Activated CD4-positive, alpha-beta T cell treated with anti-CD3 and anti-CD28 coated beads for 24 hours (primary cell): ENCODE data around the gene STRADA.

Experiments used
- DNase-seq, 2 donors: peaks; one replicate each; pipeline ENCODE4 v3.0.0-alpha.2; 2020; ENCODE audit warnings: low read depth in 2 of 2

The STRADA gene

GRCh38 chr17:63741408-63742173, at the start of gene STRADA:
Gene STRADA, minus strand, starts transcription at chr17:63741799. Its CDS starts 13,430 bp downstream, at chr17:63728369.
- DNase-seq: peak; percentile 98

DNA sequence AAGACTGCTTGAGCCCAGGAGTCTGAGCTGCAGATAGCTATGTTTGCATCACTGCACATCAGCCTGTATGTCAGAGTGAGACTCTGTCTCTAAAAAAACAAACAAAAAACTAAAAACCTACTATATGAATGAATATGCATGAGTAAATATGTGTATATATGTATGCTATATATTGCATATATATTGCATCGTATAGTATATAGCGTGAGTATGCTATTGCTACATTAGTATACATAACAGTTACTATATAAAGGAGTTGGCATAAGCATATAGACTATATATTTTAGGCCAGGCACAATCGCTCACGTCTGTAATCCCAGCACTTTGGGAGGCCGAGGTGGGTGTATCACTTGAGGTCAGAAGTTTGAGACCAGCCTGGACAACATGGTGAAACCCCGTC, 48.5 kb upstream of the STRADA start:
- no peak for DNase-seq

DNA sequence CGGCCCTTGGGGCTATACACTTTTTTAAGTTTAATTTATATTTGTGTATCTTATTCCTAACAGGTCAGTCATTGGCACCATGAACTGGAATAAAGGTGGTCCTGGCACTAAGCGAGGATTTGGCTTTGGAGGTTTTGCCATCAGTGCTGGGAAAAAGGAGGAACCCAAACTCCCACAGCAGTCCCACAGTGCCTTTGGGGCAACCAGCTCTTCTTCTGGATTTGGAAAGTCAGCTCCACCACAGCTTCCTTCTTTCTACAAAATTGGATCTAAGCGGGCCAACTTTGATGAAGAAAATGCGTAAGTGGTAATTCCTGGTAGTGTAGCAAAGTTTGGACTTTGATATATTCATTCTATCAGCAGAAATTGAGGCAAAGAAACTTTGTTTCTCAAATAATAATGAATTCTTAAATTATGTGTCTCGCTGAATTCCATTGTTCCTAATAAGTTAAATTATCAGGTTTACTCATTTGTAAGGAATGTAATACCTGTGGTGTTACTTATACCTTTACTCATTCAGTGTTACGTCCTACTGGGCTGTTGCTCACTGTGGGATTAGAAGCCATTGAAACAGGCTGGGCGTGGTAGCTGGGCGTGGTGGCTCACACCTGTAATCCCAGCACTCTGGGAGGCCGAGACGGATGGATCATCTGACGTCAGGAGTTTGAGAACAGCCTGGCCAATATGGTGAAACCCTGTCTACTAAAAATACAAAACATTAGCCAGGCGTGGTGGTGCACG, 45.5 kb upstream of the STRADA start:
- DNase-seq: no peak

DNA sequence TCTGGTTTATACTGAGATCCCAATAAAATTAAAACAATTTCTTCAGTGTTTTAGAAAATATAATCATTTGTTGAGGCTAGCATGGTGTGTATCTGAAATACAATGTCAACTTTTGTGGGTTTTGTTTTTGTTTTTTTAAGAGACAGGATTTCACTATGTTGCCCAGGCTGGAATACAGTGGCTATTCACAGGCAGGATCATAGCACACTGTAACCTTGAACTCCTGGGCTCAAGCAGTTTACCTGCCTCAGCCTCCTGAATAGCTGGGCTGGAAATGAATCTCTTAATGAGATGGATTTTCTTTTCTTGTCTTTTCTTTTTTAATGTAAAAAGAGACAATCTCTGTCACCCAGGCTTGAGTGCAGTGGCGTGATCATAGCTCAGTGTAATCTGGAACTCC, 44.5 kb upstream of the STRADA start:
- DNase-seq: no peak

DNA sequence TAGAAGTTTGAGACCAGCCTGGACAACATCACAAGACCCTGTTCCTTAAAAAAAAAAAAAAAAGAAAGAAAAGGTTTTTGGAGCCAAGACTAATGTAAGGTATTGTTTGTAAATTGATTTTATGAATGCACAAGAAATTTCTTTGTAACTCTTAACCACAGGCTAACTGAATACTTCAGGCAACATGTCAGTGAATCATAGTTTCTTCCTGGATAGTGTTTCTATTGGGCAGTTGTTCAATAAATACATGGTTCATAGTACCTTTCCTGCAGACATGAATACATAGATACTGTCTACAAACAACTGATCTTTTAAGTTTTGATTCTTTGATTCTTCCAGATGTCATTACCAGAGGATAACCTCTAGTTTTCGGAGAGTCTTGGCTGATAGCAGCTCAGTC, 44.0 kb upstream of the STRADA start:
- DNase-seq: no peak

- no peak for DNase-seq
Observed at GRCh38 chr17:63783522-63783921, 41.9 kb upstream of the STRADA start.

DNA sequence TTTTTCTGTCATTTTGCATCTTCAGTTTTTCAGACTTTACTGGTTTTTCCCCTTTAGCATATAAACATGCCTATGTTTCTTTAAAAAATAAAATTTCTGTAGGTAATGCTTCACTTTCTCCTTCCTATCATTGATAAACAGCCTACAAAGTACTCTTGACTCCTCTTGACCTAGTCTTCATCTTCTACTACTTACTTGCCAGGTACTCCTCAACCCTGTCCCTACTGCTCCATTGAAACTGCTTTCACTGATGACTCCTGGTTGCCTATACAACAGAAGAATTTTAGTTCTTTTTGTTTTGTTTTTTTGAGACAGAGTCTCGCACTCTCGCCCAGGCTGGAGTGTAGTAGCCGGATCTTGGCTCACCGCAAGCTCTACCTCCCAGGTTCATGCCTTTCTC, 39.3 kb upstream of the STRADA start:
- no peak for DNase-seq

DNA sequence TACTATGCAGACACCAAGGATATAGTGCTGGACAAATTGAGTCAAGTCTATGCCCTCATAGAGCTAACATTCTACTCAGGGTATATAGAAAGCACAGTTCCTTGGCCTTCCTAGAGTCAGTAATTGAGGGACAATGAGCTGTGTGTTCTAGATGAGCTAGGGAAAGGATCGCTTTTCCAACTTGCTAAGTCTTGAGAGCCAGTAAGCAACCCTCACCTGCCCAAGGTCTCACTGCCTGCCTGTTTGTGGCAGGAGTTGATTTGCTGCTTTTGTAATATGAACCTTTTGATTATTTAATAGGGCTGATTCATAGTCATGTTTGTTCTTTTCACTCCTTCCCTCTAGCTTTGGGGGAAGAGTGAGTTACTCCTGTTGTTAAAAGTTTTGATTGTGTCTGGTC, 38.9 kb upstream of the STRADA start:
- no peak for DNase-seq

DNA sequence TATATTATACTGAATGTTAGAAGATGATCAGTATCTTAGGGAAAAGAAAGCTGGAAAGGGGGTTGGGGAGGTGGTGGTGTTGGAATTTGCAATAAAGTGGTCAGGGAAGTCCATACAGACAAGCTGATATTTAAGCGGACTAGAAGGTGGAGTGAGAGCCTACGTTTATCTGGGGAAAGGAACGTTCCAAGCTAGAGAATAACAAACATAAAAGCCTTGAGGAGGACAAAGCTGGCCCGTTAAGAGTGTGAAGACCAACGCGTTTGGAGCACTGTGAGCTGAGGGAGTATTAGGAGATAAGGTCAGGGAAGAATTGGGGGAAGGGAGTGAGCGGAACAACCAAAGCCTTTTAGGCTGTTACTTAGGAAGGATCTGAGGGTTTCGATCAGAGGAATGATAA, 33.8 kb upstream of the STRADA start:
- DNase-seq: no peak

DNA sequence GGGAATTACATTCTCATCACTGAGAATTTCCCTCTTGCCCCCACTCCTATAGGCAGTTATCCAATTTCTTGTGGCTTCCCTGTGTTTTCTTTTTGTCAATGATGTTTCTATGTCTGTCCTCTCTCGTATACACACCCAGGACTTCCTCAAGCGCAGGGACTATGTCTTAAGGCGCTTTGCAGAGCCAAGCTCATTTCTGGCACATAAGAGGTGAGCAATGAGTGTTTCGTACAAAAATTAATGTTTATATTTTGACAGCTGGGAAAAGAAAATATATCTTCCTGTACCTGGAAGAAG, 33.3 kb upstream of the STRADA start:
- DNase-seq: no peak

DNA sequence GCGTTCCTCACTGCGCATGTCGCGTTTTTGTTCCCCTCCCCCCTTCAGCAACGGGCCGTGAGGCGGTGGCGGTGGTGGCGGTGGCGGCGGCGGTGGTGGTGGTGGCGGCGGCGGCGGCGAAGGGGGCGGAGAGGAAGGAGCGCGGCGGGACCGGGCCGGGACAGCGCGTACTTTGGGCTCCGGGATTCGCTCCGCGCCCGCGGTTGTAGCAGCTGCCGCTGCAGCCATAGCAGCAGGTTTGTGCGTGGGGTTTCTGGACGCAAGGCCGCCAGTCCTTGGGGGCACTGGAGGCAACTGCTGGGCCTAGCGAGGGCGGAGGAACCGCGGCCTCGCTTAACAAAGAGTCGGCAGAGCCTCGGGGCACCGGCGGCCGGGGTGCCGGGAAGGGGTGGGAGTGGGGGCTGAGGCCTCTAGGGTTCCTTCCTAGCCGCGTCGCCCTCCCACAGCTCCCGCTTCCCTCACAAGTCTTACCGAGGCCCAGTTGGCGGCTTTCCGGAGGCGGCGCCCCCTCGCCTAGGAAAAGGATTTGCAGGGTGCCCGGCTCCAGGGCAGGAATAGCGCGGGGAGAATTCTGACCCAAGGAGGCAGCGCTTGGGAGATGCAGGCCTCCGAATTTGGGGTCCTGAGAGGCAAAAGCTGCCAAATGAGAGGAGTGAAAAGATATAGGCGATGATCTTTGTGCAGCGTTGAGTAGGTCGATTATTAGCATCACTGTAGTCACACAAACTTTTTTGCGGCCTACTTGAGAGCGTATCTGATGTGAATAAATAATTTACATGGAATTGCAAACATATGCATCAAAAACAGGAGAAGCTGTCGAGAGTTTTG, 32.8 kb upstream of the STRADA start, which contains the start of gene DDX42:
DDX42 (plus strand) TSS at position 30 of the 828 bp plus-strand sequence. CDS start 12,880 bp downstream, outside the sequence.
- peak in 1 of 2 donors; percentile 84 for DNase-seq

DNA sequence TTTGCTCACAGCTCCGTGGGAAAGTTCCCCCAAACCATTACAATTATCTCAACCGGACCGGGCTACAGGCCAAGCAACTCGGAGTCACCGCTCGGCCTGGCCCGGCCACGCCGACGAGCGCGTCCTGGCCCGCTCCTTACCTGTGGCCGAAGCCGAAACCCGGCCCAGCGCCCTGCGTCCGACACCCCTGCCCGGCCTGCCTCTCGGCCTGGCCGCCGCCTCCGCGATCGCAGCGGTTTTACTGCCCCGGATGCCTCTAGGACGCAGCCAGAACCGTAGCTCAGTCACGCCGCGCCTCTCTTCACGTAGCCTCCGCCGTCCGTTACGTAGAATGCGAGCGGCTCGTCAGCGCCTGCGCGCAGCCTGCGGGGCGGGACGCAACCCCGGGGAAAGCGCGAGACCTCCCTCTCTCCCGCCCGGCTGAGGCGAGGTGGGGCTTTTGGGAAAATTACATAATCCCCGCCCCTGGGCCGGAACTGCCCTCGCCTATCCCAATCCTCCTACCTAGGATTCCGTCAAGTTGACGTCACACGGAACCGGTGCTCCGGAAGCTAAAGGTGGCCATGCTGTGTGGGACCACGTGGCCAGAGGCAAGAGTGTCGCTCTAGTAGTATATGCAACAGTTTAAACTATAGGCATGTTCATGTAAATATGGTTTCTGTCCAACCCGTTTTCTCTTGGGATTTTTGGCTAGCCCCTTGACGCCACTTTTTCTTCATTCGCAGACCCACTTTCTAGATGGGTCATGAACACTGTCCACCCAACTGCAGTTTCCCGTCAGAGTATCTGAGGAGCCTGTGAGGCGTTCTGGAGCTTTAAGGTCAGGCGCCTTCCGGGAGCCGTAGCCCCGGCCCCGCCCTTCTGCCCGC, 31.9 kb upstream of the STRADA start, which contains the start of gene CCDC47:
CCDC47 (minus strand) TSS at position 326 of the 869 bp plus-strand sequence. CDS start 7,422 bp downstream, outside the sequence.
- DNase-seq: peak; percentile 95 to 97

DNA sequence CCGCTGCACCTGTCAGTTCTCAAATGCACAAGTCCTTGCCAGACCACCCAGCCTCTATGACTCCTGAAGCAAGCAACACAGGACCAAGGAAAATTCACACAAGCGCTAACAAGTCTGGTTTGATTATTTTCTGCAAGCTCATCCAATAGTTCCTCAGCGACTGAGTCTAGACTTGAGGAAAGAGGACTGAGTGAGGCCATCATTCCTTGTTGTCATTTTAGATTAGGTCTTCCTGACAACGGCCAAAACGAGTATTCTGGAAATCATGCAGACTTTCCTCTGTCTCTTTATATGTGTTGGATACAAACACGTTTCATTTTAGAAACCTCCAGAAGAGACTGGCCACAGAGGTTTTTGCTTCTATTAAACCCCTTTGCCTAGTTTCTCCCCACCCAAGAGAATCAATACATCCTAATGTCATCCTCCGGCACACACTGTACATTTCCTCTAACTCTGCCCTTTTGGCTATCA, 31.2 kb upstream of the STRADA start:
- no peak for DNase-seq

- no peak for DNase-seq
Observed at GRCh38 chr17:63768433-63768832, 26.8 kb upstream of the STRADA start.

- DNase-seq: no peak
Observed at GRCh38 chr17:63766754-63767153, 25.2 kb upstream of the STRADA start.

DNA sequence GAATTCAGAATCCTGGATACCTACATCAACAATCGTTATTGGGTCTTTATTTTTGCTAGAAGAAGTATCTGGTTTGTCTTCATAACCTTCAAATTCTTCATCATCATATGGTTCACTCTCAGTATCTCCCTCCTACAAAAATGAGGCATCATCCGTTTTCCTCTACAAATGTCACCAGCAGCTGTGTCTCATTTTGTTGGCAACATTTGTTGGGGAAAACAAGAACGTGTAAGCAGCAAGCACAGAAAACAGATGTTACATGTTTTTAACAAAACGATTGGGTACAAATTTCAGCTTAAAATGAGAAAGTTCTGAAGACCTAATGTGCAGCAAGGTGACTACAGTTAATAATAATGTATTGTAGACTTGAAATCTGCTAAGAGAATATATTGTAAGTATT, 23.1 kb upstream of the STRADA start:
- DNase-seq: no peak

- DNase-seq: no peak
Observed at GRCh38 chr17:63762161-63763078, 20.8 kb upstream of the STRADA start.

DNA sequence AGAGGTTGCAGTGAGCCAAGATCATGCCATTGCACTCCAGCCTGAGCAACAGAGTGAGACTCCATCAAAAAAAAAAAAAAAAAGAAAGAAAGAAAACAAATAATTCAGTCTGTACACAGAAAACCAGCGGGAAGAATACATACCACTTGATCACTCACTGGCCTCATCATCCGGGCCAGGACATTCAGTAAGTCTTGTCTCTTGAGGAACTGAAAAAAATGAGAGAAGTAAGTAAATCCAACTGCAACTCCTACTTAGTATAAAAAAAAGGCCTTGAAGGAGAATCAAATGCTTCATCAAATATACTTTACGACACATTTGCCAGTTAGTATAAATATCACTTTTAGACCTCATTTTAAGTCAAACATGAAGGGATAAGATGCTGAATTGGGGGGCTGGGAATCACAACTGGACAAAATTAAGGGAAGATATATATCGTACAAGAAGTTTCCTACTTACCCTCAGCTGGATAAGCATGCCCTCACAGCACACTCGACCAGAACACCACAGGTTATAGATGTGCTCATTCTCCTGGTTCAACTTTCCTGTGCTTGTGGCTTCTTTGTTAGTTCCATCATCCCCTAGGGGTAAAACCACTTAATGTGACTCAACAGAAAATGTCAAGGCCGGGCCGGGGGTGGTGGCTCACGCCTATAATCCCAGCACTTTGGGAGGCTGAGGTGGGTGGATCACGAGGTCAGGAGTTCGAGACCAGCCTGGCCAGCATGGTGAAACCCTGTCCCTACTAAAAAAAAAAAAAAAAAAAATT, 19.4 kb upstream of the STRADA start:
- no peak for DNase-seq

- no peak for DNase-seq
Observed at GRCh38 chr17:63758428-63758827, 16.8 kb upstream of the STRADA start.
